Omental fat pad (tissue), 4 donors: ENCODE data around the gene PPP1R9A. TPM values are rescaled to one million over a fixed set of nuclear protein-coding genes. Genes with fewer than 3 reads are reported as not detected.

ENCODE experiments used
- ATAC-seq: fragments of 150-250 bp; one replicate; pipeline ENCODE4 v1.9.1; 2016; ENCODE audit warnings: mild to moderate bottlenecking, moderate library complexity; ENCODE audit not compliant: low FRiP score
- DNase-seq: peaks from one replicate; pipeline ENCODE4 v3.0.0-alpha.2; 2019; ENCODE audit warnings: low spot score
- CTCF ChIP-seq, 3 donors: fragments of 450-650 bp; IDR thresholded peaks; one replicate each; pipeline ENCODE4 v1.5.1; 2016 to 2017; ENCODE audit warnings: antibody characterized with exemption in 3 of 3, mild to moderate bottlenecking in 3 of 3, moderate library complexity in 2 of 3
- small RNA-seq: library from RNA; depleted of rRNA; stranded (forward); fragments of <200 nt; gene quantifications from one replicate; pipeline ENCODE3, GENCODE V24; 2016
- total RNA-seq, 4 donors: library from RNA; depleted of rRNA; stranded (reverse); fragments of >200 nt; gene quantifications; one replicate each; pipeline ENCODE4 v1.1.0, GENCODE V29; 2016

The PPP1R9A gene
- total RNA-seq, 4 donors from 2014 or later = 5.5 to 16.5 (median 9.6) TPM

- no peak for TF ChIP-seq CTCF (IDR thresholded peaks at IDR 0.05)
- no peak for DNase-seq
- no peak for ATAC-seq
Observed at GRCh38 chr7:95342642-95343307, 435.4 kb downstream of the PPP1R9A start.

Small RNA genes lying within 50 kb of the gene (small RNA-seq; reads per million reads assigned to genes)
- gene AC002429.1 (not detected), gene HINT1P2 (not detected), gene RNU4-16P (not detected)
